Fibroblast of mammary gland (primary cell): ENCODE measurements around the gene ERC1.

Source experiments
- DNase-seq: peaks from one replicate; pipeline ENCODE4 v3.0.0-alpha.2; 2010; ENCODE audit warnings: low read depth
- H3K4me3 ChIP-seq: 2 replicates; pipeline ENCODE4 v1.5.1; 2011; ENCODE audit warnings: low read depth, mild to moderate bottlenecking, low read length, moderate library complexity; ENCODE audit not compliant: control insufficient read depth
- CTCF ChIP-seq: conservative IDR thresholded peaks from 2 replicates; pipeline ENCODE4 v1.5.1; 2011; ENCODE audit warnings: low read depth, low read length, inconsistent platforms; ENCODE audit not compliant: control insufficient read depth, insufficient read depth

Gene ERC1

GRCh38 chr12:990661-991349 is at the start of gene ERC1:
Gene ERC1 (plus strand): TSS chr12:991223. CDS start chr12:1027904, 36,681 bp downstream.
- peak within 1 kb of the TSS; percentile 74 for H3K4me3 ChIP-seq
- DNase-seq = peak; percentile 88
- no peak for TF ChIP-seq CTCF

- H3K4me3 ChIP-seq = no peak overlapping the region
- no peak for DNase-seq
- TF ChIP-seq CTCF = no peak
Measured at GRCh38 chr12:943051-943450, 48.0 kb upstream of the ERC1 start.

- no peak overlapping the region for H3K4me3 ChIP-seq
- no peak for TF ChIP-seq CTCF
- no peak for DNase-seq
Measured at GRCh38 chr12:944211-944610, 46.8 kb upstream of the ERC1 start.

- no peak overlapping the region for H3K4me3 ChIP-seq
- TF ChIP-seq CTCF = no peak
- peak; percentile 29 for DNase-seq
Measured at GRCh38 chr12:946212-946611, 44.8 kb upstream of the ERC1 start.

- no peak overlapping the region for H3K4me3 ChIP-seq
- no peak for TF ChIP-seq CTCF
- peak; percentile 44 for DNase-seq
Measured at GRCh38 chr12:946631-947030, 44.4 kb upstream of the ERC1 start.

- H3K4me3 ChIP-seq = peak overlapping the region; percentile 97
- no peak for DNase-seq
- no peak for TF ChIP-seq CTCF
Measured at GRCh38 chr12:948238-948637, 42.8 kb upstream of the ERC1 start.
